Duodenal mucosa (tissue), 2 donors: ENCODE data around the gene UPK1B.

ENCODE experiments used
- H3K27ac ChIP-seq: one replicate; pipeline ENCODE4 v1.7.0; 2013; ENCODE audit warnings: low read depth, low read length
- H3K27me3 ChIP-seq, 2 donors: one replicate each; pipeline ENCODE4 v1.7.0; 2013; ENCODE audit warnings: low read length in 2 of 2, control low read depth in 1 of 2; ENCODE audit not compliant: insufficient read depth in 2 of 2, control insufficient read depth in 1 of 2
- H3K36me3 ChIP-seq, 2 donors: one replicate each; pipeline ENCODE4 v1.7.0; 2013; ENCODE audit warnings: low read length in 2 of 2, control low read depth in 1 of 2; ENCODE audit not compliant: insufficient read depth in 2 of 2, control insufficient read depth in 1 of 2
- H3K4me1 ChIP-seq, 2 donors: one replicate each; pipeline ENCODE4 v1.7.0; 2013; ENCODE audit warnings: low read length in 2 of 2, control low read depth in 1 of 2; ENCODE audit not compliant: insufficient read depth in 2 of 2, control insufficient read depth in 1 of 2
- H3K4me3 ChIP-seq, 2 donors: one replicate each; pipeline ENCODE4 v1.7.0; 2013; ENCODE audit warnings: low read length in 2 of 2, low read depth in 1 of 2
- H3K9ac ChIP-seq, 2 donors: one replicate each; pipeline ENCODE4 v1.7.0; 2013; ENCODE audit warnings: low read length in 2 of 2, low read depth in 1 of 2
- H3K9me3 ChIP-seq, 2 donors: one replicate each; pipeline ENCODE4 v1.7.0; 2013; ENCODE audit warnings: low read length in 2 of 2, control low read depth in 1 of 2; ENCODE audit not compliant: control insufficient read depth in 1 of 2

UPK1B gene

DNA sequence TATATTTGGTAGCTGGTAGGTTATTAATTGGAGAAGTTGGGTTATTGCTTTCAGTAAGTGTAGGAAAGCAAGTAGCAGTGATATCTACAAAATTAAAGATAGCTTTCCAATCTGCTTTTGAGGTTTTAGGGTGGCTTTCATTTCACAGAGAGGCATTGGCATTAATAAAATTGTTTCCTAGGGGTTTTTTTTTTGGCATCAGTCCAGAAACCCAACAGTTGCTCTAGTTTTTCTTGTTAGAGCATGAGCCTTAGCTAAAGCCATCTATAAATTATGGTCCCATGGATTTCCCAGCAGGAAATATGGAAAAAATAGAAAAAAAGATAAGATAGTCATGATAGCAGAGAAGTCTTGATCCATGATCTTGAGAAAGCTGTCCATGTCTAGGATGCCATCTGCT is 70.3 kb downstream of the UPK1B start:
- H3K36me3 ChIP-seq, result no peaks in the 10 kb centered on the region

DNA sequence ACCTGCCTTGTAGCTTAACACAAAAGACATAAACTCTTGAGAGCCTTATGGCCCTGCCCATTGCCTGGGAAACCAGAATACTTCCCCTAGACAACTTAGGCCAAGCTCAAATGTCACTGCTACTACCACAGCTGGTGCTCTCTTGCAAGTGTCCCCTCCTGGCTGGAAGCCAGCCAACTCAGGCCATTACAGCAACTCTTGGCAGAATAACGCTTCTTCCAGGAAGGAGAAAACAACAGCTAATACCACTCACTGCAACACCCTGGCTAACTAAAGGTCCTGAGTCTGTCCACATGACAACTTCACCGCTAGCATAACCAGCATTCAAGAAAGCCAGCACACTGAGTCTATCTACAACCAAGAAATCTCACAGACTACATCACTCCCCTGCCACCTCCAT is 72.4 kb downstream of the UPK1B start:
- H3K27ac ChIP-seq, result no peak overlapping the region
- no peaks in the 10 kb centered on the region for H3K36me3 ChIP-seq
- H3K4me3 ChIP-seq, result no peak overlapping the region
- H3K9ac ChIP-seq, result no peak overlapping the region
- H3K27me3 ChIP-seq, result no peaks in the 10 kb centered on the region
- peaks cover 0 to 4% of the 10 kb centered on the region in 2 donors for H3K9me3 ChIP-seq
- peaks cover 0 to 8% of the 10 kb centered on the region in 2 donors for H3K4me1 ChIP-seq

More for the DNA sequence above, 70.3 kb downstream of the UPK1B start:
- no peak overlapping the region for H3K27ac ChIP-seq
- peaks cover 0 to 3% of the 10 kb centered on the region in 2 donors for H3K9me3 ChIP-seq
- no peak overlapping the region for H3K4me3 ChIP-seq
- H3K4me1 ChIP-seq, result peaks cover 6 to 11% of the 10 kb centered on the region in 2 donors
- H3K9ac ChIP-seq, result no peak overlapping the region
- H3K27me3 ChIP-seq, result no peaks in the 10 kb centered on the region
